Rectal smooth muscle tissue (tissue), 1 donor: Measurements from ENCODE around the gene C11orf86.
A peak's percentile ranks its signal among the peaks of the same experiment; 100 is the strongest.
"Not testable (repeated sequence)": the region's sequence is repeated elsewhere in the genome, so short reads cannot be mapped to it uniquely, and the experiment has no call there.

Experiments
- H3K27ac ChIP-seq: one replicate; pipeline ENCODE4 v1.7.0; 2013; ENCODE audit warnings: low read depth, low read length, inconsistent platforms
- H3K27me3 ChIP-seq: one replicate; pipeline ENCODE4 v1.7.0; 2013; ENCODE audit warnings: low read length; ENCODE audit not compliant: control insufficient read depth, insufficient read depth
- H3K36me3 ChIP-seq: one replicate; pipeline ENCODE4 v1.7.0; 2013; ENCODE audit warnings: low read length; ENCODE audit not compliant: control insufficient read depth, insufficient read depth
- H3K4me1 ChIP-seq: one replicate; pipeline ENCODE4 v1.7.0; 2013; ENCODE audit warnings: low read length; ENCODE audit not compliant: control insufficient read depth, insufficient read depth
- H3K4me3 ChIP-seq: one replicate; pipeline ENCODE4 v1.7.0; 2013; ENCODE audit warnings: low read length
- H3K9ac ChIP-seq: one replicate; pipeline ENCODE4 v1.7.0; 2013; ENCODE audit warnings: low read length

Gene C11orf86

DNA sequence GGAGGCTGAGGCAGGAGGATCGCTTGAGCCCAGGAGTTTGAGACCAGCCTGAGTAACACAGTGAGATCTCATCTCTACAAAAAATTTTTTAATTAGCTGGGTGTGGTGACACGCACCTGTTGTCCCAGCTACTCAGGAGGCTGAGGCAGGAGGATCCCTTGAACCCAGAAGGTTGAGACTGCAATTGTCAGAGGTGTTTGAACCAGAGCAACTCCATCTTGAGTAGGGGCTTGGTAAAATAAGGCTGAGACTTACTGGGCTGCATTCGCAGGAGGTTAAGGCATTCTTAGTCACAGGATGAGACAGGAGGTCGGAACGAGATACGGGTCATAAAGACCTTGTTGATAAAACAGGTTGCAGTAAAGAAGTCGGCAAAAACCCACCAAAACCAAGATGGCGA lies 30.1 kb downstream of the C11orf86 start:
- H3K9ac ChIP-seq, H3K27me3 ChIP-seq, H3K36me3 ChIP-seq, H3K4me1 ChIP-seq, H3K27ac ChIP-seq, H3K4me3 ChIP-seq: not testable (repeated sequence)

DNA sequence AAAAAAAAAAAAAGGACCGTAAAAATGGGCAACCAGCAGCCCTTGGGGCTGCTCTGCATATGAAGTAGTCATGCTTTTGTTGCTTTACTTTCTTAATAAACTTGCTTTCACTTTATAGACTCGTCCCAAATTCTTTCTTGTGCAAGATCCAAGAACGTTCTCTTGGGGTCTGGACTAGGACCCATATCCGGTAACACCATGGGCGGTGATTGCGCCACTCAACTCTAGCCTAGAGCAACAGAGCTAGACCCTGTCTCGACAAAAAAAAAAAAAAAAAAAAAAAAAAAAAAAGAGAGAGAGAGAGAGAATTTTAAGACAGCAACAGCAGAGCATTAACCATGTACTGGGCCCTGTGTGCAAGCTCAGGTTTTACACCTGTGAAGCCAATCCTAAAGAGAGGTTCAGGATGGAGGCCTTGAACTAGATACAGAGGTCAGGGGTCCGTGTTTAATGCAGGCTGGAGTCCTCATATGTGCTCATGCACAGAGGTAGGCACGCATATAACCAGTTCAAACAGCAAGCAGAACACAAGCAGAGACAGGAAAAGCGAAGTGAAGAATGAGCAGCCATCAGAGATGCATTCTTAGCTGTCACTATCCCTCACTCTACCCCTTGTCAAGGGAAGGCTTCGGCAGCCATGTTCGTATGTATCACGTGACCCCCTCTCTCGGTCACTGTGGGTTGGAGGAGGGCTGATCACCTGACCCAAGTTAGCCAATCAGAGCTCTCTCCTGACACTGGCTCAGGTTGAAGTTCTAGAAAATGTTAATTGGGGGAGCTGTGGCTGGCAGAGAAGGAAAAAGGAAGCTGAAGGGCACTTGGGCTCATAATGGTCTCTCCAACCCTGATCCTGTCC lies 31.2 kb downstream of the C11orf86 start:
- Histone ChIP-seq H3K27ac (no peak overlapping the region), H3K4me3 (no peak overlapping the region), H3K36me3 (no peaks in the 10 kb centered on the region), H3K9ac (no peak overlapping the region), H3K27me3 (no peaks in the 10 kb centered on the region), H3K4me1 (no peaks in the 10 kb centered on the region)

DNA sequence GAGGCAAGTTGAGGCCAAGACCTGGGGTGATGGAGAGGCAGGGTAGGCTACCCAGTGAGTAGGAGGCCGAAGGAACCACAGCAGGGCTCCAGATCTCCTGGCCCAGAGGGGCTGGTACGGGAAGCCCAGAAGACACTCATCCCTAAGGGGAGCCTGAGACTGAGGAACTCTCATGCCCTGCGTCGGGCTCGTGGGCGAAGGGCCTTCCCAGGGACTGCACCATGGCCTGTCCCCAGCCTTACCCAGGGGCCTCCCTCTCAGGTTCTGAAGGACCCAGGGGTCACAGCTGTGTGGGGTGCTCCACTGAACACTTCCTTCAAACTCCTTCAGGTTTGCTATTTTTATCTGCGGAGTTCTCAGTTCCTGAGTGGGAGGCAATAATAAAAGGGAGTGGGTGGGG lies 32.0 kb downstream of the C11orf86 start:
- Histone ChIP-seq H3K27ac (no peak overlapping the region), H3K4me1 (no peaks in the 10 kb centered on the region), H3K4me3 (no peak overlapping the region), H3K27me3 (no peaks in the 10 kb centered on the region), H3K9ac (no peak overlapping the region), H3K36me3 (no peaks in the 10 kb centered on the region)

DNA sequence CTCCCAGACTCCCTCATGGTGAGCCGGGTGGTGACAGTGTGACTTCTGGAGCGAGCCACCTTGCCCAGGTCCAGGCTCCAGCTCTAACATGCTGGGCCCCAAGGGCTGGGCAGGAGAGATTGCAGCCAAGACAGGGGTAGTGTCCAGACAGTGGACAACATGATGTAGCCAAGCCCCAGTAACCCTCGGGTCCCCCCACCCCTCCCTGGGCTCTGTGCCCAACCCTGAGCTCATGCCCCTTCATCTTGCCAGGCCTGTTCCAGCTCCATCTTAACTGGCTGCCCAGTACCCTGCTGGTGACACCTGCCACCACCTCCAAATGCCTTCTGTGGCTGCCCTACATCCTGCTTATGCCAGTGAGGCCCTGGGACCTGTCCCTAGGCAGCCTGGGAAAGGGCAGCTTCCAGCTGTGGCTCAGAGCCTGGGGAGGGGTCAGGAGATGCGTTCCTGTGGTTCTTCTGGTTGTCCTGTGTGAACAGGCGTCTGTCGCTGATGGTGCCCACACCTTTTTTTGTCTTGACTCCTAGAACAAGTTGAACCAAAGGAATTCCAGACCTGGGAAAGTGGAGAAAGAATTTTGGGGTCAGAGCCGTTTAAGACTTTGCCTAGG lies 35.3 kb downstream of the C11orf86 start:
- no peak overlapping the region for H3K9ac ChIP-seq
- no peak overlapping the region for H3K4me3 ChIP-seq
- no peaks in the 10 kb centered on the region for H3K27me3 ChIP-seq

DNA sequence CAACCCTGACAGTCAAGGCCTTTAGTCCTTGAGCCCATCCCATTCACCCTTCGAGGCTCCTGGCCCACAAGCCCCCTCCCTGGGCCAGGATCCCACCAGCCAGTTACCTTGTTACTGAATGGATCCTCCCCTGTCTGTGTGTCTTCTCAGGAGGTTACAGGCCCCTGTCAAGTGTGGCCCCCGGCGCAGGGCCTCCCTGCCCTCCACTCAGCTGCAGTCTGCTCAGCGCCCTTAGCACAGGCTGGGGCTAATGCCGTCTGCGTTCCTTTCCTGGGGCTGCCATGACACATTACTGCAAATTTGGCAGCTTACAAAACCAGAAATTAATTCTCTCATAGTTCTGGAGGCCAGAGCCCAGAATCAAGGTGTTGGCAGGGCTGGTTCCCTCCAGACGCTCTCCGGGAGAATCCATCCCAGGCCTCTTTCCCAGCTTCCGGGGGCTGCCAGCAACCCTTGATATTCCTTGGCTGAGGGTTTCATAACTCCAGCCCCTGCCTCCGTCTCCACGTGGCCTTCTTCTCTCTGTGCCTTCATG lies 38.5 kb downstream of the C11orf86 start:
- Histone ChIP-seq H3K4me1 (no peaks in the 10 kb centered on the region), H3K27ac (no peak overlapping the region), H3K36me3 (no peaks in the 10 kb centered on the region), H3K9ac (no peak overlapping the region), H3K4me3 (no peak overlapping the region), H3K27me3 (no peaks in the 10 kb centered on the region)

More for the DNA sequence above, 35.3 kb downstream of the C11orf86 start:
- Histone ChIP-seq H3K36me3 (no peaks in the 10 kb centered on the region), H3K4me1 (no peaks in the 10 kb centered on the region), H3K27ac (no peak overlapping the region)

DNA sequence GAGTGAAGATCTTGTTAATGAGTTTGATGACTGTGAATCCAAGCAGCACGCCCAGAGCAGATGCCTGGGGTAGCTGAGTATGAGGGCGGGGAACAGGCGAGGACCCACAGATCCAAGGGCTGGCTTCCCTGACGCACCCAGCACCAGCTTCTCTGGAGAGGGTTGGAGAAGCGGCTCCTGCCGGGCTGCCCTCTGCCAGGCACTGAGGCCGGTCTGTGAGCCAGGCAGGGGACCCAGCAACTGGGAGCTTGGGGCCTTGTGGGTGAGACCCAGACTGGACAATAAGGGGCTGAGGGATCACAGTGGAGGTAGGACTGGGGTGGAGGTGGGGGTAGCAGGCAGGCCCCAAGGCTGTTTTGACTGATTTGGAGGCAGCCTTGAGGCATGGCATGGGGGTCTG lies 39.2 kb downstream of the C11orf86 start:
- Histone ChIP-seq H3K27me3 (no peaks in the 10 kb centered on the region), H3K9ac (no peak overlapping the region), H3K4me1 (no peaks in the 10 kb centered on the region), H3K36me3 (no peaks in the 10 kb centered on the region), H3K27ac (no peak overlapping the region), H3K4me3 (no peak overlapping the region)

DNA sequence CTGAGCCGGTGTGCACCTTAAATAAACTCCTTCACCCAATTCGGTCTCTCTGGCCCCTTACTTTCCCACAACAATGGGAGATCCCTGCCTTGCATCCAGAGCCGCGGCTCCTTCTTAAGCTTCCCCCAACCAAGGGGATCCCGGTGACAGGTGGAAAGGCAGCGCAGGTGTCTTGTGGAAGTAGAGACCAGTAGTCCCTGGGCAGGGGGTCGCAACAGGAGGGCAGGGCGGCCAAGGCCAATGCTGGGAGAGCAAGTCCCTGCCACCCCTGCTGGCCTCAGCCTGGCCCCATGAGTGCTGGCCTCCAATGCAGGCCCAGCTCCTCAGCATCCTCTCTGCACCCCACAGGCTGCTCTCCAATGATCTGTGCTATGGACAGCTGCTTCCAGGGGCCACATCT lies 39.9 kb downstream of the C11orf86 start:
- Histone ChIP-seq H3K4me1 (no peaks in the 10 kb centered on the region), H3K4me3 (no peak overlapping the region), H3K27me3 (no peaks in the 10 kb centered on the region), H3K36me3 (no peaks in the 10 kb centered on the region), H3K9ac (no peak overlapping the region), H3K27ac (no peak overlapping the region)

DNA sequence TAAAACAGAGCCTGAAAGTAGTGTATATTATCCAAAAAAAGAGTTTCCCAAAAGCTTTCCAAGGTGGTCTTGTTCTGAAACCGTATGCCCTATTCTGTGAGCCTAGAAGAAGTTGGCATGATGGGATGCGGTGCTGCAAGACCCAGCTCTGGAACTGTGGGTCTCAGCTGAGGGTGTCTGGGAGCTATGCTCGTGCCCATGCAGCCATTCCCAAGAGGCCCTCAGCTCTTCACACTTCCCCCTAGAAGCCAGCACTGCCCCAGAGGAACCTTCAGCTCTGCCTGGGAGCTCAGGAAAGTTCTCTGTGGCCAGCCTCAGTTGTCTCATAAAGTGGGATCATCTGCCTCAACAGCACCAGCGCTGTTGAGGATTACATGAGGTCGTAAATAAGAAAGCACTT lies 41.4 kb downstream of the C11orf86 start:
- Histone ChIP-seq H3K4me1 (no peaks in the 10 kb centered on the region), H3K9ac (no peak overlapping the region), H3K4me3 (no peak overlapping the region), H3K36me3 (no peaks in the 10 kb centered on the region), H3K27ac (no peak overlapping the region), H3K27me3 (no peaks in the 10 kb centered on the region)

DNA sequence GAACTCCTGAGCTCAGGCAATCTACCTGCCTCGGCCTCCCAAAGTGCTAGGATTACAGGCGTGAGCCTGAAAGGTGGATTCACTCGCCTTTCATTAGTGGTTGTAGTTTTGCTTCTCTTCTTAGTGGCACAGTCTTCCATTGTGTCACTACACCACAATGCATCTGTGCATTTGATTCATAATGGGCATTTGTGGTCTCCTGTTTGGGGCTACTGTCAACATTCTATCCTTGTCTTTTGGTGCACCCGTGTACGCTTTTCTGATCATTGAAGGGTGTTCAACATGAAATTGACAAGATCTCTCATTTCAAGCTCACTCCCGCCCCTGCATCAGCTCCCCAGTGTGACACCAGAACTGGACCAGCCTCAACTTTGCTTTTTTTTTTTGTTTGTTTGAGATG lies 45.8 kb downstream of the C11orf86 start:
- peaks cover 15% of the 10 kb centered on the region for H3K27me3 ChIP-seq
- no peaks in the 10 kb centered on the region for H3K36me3 ChIP-seq
- no peak overlapping the region for H3K4me3 ChIP-seq
- no peak overlapping the region for H3K27ac ChIP-seq
- H3K9ac ChIP-seq = no peak overlapping the region
- no peaks in the 10 kb centered on the region for H3K4me1 ChIP-seq

DNA sequence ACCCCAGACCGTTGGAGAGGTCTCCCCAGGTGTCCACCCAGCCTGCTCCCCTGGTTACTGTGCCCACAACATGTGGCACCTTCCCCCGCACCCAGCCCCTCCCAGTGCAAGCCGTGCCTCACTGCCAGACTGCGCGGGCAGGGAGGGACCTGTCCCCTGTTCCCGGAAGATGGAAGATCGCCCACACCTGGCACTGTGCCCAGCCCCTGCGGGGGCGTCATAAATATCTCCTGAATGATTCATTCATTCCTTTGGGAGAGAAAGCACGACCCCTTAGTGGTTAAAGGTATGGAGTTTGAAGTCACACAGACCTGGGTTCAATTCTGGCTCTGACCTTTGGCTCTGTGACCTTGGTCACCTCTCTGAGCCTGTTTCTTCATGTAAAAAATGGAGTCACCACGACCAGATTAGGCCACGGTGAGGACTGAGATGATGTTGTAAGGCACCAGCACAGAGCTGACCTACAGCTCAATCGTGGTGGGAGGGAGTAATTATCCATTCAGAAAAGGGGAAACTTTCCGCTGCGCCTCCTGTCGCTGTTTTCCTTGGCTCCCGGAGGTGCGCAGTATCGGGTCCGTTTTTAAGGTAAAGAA lies 47.3 kb downstream of the C11orf86 start:
- H3K9ac ChIP-seq = no peak overlapping the region

DNA sequence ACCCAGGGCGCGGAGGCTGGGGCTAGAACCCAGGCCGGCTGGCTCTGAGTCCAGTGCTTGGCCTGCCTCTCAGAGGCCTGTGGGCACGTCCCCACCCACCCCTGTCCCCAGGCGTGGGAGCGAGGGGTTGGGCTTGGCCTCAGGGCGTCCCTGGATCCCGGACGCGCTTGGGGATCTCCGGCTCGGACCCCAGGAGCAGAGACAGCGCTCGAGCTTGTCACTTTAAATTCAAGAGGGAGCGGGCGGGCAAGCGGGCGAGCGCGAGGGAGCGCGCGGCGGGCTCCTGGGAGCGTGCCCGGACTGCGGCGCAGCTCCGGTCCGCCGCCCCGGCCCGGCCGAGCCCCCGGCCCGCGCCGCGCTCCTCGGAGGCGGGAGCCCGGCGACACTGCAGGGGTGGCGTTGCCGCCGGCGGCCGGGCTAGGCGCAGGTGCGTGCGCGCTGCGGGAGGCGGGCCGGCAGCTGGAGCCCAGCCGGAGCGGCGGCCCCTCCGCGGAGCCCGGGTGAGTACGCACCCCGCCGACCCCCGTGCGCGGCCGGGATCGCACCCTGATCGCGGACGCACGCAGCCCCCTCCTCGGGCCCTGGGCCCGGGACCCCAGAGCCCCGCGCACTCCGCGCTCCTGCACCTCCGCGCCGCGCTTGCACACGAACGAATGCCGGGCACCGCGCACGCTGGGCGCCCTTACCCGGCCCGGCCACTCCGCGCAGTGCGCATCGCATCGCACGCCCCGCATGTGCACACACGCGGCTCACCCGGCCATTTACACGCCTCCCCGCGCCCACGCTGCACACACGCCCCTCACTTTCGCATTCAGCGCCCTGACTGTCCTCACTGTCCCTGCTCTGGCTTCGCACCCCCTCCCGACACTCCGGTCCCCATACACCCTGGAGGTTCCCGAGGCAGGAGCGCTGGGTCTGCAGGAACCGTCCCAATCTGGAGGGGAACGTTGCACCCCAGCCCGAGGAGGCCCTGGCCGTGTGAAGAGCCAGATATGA lies 48.2 kb downstream of the C11orf86 start, which contains the start of gene SYT12:
SYT12 (plus strand) TSS at position 174 of the 996 bp plus-strand sequence. CDS start 7,011 bp downstream, outside the sequence.
- Histone ChIP-seq H3K4me3 (peak within 1 kb of the TSS; percentile 54), H3K9ac (no peak within 1 kb of the TSS), H3K27ac (no peak within 1 kb of the TSS), H3K27me3 (peaks cover 15% of the 10 kb centered on the region), H3K36me3 (no peaks in the 10 kb centered on the region), H3K4me1 (no peaks in the 10 kb centered on the region)

More for the DNA sequence above, 47.3 kb downstream of the C11orf86 start:
- H3K27ac ChIP-seq = no peak overlapping the region
- peaks cover 15% of the 10 kb centered on the region for H3K27me3 ChIP-seq
- peak overlapping the region; percentile 54 for H3K4me3 ChIP-seq
- H3K36me3 ChIP-seq = no peaks in the 10 kb centered on the region
- H3K4me1 ChIP-seq = no peaks in the 10 kb centered on the region
